PFSK-1 (cell line): Measurements from ENCODE around the gene SMIM27.

Source experiments
- FOXP2 ChIP-seq: optimal IDR thresholded peaks from 2 replicates; pipeline ENCODE3; 2011; ENCODE audit warnings: borderline replicate concordance, control low read depth, inconsistent platforms; ENCODE audit not compliant: insufficient read depth; ENCODE audit errors: extremely low read length, extremely low read depth
- POLR2AphosphoS5 ChIP-seq: IDR thresholded peaks from 2 replicates; pipeline ENCODE4 v1.6.1; 2012; ENCODE audit warnings: low read depth, mild to moderate bottlenecking, control low read depth, low read length, moderate library complexity
- SIN3A ChIP-seq: IDR thresholded peaks from 2 replicates; pipeline ENCODE4 v1.6.1; 2012; ENCODE audit warnings: mild to moderate bottlenecking, low read length, moderate library complexity, borderline replicate concordance; ENCODE audit not compliant: insufficient read depth
- TAF1 ChIP-seq: IDR thresholded peaks from 2 replicates; pipeline ENCODE4 v1.6.1; 2012; ENCODE audit warnings: low read length, control low read depth, borderline replicate concordance; ENCODE audit not compliant: insufficient read depth
- TF ChIP-seq, protein P1 (sequence below), 2 experiments: IDR thresholded peaks; 2 replicates each; pipeline versions ENCODE4 v1.6.1 to v1.8.0; 2011 to 2012; ENCODE audit warnings: low read depth in 2 of 2, low read length in 2 of 2, control low read depth in 1 of 2, inconsistent platforms in 1 of 2, mild to moderate bottlenecking in 1 of 2, moderate library complexity in 1 of 2; ENCODE audit not compliant: insufficient read depth in 1 of 2

Gene SMIM27

DNA sequence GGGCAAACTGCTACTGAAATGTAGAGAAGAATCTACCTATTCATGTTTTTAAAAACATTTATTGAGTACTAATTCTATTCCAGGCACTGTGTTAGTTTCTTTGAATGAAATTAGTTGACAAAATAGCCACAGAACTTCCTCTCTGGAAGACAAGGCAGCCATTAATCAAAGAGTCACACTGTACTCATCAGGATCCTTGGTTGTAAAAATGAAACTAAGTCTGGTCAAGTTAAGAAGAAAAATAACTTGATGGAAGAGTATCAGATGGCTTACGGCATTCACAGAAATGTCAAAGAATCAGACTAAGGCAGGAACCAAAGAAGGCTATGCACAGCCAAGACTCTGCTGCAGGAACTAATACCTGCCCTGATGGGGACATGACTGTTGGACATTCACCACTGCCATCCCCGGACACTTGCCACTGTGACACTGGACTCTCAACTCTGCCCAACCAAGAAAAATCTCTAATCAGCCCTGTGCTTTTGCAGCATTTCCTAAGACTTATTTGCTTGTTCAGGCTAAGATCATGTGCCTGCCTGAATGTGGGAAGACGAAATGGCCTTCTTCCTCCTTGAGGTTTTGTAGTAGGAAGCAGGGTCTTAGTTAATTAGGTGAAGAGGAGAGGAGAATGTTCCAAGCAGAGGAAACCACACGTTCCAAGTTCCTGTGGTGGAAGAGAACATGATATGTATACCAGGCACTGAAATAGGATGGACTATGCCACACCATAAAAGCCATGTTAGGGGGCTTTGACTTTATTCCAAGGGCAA, 44.2 kb downstream of the SMIM27 start:
- no peak for TF ChIP-seq TAF1
- TF ChIP-seq FOXP2: no peak
- TF ChIP-seq POLR2AphosphoS5: no peak
- TF ChIP-seq, protein P1, sequence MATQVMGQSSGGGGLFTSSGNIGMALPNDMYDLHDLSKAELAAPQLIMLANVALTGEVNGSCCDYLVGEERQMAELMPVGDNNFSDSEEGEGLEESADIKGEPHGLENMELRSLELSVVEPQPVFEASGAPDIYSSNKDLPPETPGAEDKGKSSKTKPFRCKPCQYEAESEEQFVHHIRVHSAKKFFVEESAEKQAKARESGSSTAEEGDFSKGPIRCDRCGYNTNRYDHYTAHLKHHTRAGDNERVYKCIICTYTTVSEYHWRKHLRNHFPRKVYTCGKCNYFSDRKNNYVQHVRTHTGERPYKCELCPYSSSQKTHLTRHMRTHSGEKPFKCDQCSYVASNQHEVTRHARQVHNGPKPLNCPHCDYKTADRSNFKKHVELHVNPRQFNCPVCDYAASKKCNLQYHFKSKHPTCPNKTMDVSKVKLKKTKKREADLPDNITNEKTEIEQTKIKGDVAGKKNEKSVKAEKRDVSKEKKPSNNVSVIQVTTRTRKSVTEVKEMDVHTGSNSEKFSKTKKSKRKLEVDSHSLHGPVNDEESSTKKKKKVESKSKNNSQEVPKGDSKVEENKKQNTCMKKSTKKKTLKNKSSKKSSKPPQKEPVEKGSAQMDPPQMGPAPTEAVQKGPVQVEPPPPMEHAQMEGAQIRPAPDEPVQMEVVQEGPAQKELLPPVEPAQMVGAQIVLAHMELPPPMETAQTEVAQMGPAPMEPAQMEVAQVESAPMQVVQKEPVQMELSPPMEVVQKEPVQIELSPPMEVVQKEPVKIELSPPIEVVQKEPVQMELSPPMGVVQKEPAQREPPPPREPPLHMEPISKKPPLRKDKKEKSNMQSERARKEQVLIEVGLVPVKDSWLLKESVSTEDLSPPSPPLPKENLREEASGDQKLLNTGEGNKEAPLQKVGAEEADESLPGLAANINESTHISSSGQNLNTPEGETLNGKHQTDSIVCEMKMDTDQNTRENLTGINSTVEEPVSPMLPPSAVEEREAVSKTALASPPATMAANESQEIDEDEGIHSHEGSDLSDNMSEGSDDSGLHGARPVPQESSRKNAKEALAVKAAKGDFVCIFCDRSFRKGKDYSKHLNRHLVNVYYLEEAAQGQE (IDR thresholded peaks at IDR 0.05; ENCODE audit: insufficient read depth in 1 of 2, low read depth in 2 of 2, low read length in 2 of 2): no peak
- TF ChIP-seq SIN3A: no peak

DNA sequence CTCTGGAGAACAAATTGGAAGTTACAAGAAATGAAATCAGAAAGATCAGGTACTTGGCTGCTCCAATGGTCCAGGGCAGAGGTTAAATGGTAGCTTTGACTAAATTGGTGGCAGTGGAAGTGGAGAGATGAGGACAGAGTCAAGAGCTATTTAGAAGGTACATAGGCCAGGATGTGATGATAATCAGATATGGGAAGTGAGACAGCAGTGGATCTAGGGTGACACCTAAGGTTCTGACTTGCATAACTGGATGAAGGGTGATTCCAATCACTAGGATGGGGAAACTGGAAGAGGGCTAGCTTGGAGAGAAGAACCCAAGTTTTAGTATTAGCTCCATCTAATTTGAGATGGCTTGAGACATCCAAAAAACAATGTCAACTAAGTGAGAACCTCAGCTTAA, 44.8 kb downstream of the SMIM27 start:
- no peak for TF ChIP-seq SIN3A
